Loucy (cell line): ENCODE data around the gene GRIN2A.

Source experiments
- H2AFZ ChIP-seq: fragments of 200-600 bp; sonication (generic); 2 replicates; pipeline ENCODE4 v1.6.0; 2016; ENCODE audit warnings: antibody characterized with exemption, mild to moderate bottlenecking, low read length, moderate library complexity
- H3F3A ChIP-seq: fragments of 200-600 bp; 2 replicates; pipeline ENCODE4 v1.6.0; 2016; ENCODE audit warnings: antibody characterized with exemption, low read depth, mild to moderate bottlenecking
- H3K27me3 ChIP-seq: fragments of 200-600 bp; sonication (generic); 2 replicates; pipeline ENCODE4 v1.6.1; 2014; ENCODE audit warnings: low read length, mild to moderate bottlenecking; ENCODE audit not compliant: insufficient read depth, poor library complexity, severe bottlenecking
- H3K36me3 ChIP-seq: fragments of 200-600 bp; sonication (generic); 2 replicates; pipeline ENCODE4 v1.6.1; 2016; ENCODE audit warnings: low read length; ENCODE audit not compliant: insufficient read depth
- H3K4me1 ChIP-seq: fragments of 200-600 bp; sonication (generic); 2 replicates; pipeline ENCODE4 v1.5.1; 2014; ENCODE audit warnings: low read length, mild to moderate bottlenecking; ENCODE audit not compliant: insufficient read depth, poor library complexity, severe bottlenecking
- H3K4me2 ChIP-seq: fragments of 200-600 bp; sonication (generic); 2 replicates; pipeline ENCODE4 v1.6.0; 2014; ENCODE audit warnings: antibody characterized with exemption, low read length, low read depth, mild to moderate bottlenecking; ENCODE audit not compliant: poor library complexity, severe bottlenecking
- H3K4me3 ChIP-seq: fragments of 200-600 bp; sonication (generic); 2 replicates; pipeline ENCODE4 v1.5.1; 2014; ENCODE audit warnings: low read length, mild to moderate bottlenecking, mixed read lengths; ENCODE audit not compliant: poor library complexity, severe bottlenecking
- H3K79me2 ChIP-seq: fragments of 200-600 bp; sonication (generic); 2 replicates; pipeline ENCODE4 v1.6.1; 2014; ENCODE audit warnings: low read length; ENCODE audit not compliant: insufficient read depth
- H3K9ac ChIP-seq: fragments of 200-600 bp; sonication (generic); 2 replicates; pipeline ENCODE4 v1.6.0; 2014; ENCODE audit warnings: mild to moderate bottlenecking, low read depth, low read length, moderate library complexity; ENCODE audit not compliant: poor library complexity, severe bottlenecking
- H3K9me2 ChIP-seq: fragments of 200-600 bp; sonication (generic); replicated peaks from 2 replicates; pipeline ENCODE4 v1.6.1; 2016; ENCODE audit warnings: low read depth, low read length, mixed read lengths
- H3K9me3 ChIP-seq: fragments of 200-600 bp; sonication (generic); 2 replicates; pipeline ENCODE4 v1.6.1; 2014; ENCODE audit warnings: mild to moderate bottlenecking, antibody characterized with exemption, low read length, low read depth; ENCODE audit not compliant: insufficient read depth
- H4K20me1 ChIP-seq: fragments of 200-600 bp; sonication (generic); 2 replicates; pipeline ENCODE4 v1.6.0; 2014; ENCODE audit warnings: antibody characterized with exemption, low read length, mild to moderate bottlenecking; ENCODE audit not compliant: insufficient read depth, poor library complexity, severe bottlenecking
- EZH2phosphoT487 ChIP-seq: fragments of 200-600 bp; IDR thresholded peaks from 2 replicates; pipeline ENCODE4 v1.6.1; 2018; ENCODE audit warnings: antibody characterized with exemption, mild to moderate bottlenecking, moderate library complexity, borderline replicate concordance
- TF ChIP-seq, protein P1 (sequence below): fragments of 200-600 bp; sonication (generic); conservative IDR thresholded peaks from 2 replicates; pipeline ENCODE4 v1.5.1; 2014; ENCODE audit warnings: mild to moderate bottlenecking, antibody characterized with exemption, low read length

GRIN2A gene

DNA sequence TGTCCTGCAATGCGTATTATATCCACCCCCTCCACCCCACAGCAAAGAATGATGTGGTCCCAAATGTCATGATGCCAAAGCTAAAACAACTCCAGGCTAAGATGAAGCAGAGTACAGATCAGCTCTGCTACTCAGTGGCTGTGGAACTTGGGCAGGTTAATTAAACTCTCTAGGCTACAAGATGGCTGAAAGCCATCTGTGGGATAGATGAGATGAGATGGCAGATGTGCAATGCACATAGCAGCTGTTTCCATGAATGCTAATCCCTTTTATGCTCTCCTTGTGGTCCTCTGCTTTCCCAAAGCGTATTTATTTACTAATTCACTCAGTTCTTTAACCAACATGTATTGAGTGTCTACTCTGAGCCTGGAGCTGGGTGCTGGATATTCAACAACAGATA lies 114.4 kb downstream of the GRIN2A start:
- no peaks in the 10 kb centered on the region for H3F3A ChIP-seq
- H3K9me3 ChIP-seq: no peaks in the 10 kb centered on the region
- no peaks in the 10 kb centered on the region for H3K27me3 ChIP-seq
- H3K9me2 ChIP-seq: no peaks in the 10 kb centered on the region
- no peaks in the 10 kb centered on the region for H3K79me2 ChIP-seq
- no peak overlapping the region for H3K4me3 ChIP-seq
- H3K9ac ChIP-seq: no peak overlapping the region
- H4K20me1 ChIP-seq: no peaks in the 10 kb centered on the region
- no peaks in the 10 kb centered on the region for H3K36me3 ChIP-seq
- no peaks in the 10 kb centered on the region for H3K4me1 ChIP-seq
- TF ChIP-seq, protein P1, sequence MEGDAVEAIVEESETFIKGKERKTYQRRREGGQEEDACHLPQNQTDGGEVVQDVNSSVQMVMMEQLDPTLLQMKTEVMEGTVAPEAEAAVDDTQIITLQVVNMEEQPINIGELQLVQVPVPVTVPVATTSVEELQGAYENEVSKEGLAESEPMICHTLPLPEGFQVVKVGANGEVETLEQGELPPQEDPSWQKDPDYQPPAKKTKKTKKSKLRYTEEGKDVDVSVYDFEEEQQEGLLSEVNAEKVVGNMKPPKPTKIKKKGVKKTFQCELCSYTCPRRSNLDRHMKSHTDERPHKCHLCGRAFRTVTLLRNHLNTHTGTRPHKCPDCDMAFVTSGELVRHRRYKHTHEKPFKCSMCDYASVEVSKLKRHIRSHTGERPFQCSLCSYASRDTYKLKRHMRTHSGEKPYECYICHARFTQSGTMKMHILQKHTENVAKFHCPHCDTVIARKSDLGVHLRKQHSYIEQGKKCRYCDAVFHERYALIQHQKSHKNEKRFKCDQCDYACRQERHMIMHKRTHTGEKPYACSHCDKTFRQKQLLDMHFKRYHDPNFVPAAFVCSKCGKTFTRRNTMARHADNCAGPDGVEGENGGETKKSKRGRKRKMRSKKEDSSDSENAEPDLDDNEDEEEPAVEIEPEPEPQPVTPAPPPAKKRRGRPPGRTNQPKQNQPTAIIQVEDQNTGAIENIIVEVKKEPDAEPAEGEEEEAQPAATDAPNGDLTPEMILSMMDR: no peak
- no peak for TF ChIP-seq EZH2phosphoT487
- no peak overlapping the region for H2AFZ ChIP-seq
- H3K4me2 ChIP-seq: no peak overlapping the region

DNA sequence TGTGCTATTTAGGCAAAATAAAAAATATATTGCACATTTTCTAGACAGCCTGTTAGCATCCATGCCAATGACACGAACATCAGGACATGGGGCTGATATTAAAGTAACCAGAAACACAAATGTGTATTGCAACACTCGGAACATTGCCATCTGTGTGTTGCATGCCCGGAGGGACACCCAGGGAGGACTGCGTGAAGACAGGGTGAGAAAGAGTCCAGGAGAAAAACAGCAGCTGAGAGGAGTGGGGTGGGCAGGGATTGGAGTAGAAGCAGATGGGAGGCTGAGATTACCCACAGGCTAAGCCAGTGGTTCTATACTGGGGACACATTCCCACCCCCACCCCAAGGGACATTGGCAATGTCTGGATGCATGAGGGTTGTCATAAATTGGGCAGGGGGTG lies 114.8 kb downstream of the GRIN2A start:
- TF ChIP-seq, protein P1: no peak
- TF ChIP-seq EZH2phosphoT487: no peak
- Histone ChIP-seq H3F3A (no peaks in the 10 kb centered on the region), H3K36me3 (no peaks in the 10 kb centered on the region), H3K4me2 (no peak overlapping the region), H3K4me3 (no peak overlapping the region), H2AFZ (no peak overlapping the region), H3K9me3 (no peaks in the 10 kb centered on the region), H3K79me2 (no peaks in the 10 kb centered on the region), H3K27me3 (no peaks in the 10 kb centered on the region), H3K9me2 (no peaks in the 10 kb centered on the region), H3K4me1 (no peaks in the 10 kb centered on the region), H3K9ac (no peak overlapping the region), H4K20me1 (no peaks in the 10 kb centered on the region)

DNA sequence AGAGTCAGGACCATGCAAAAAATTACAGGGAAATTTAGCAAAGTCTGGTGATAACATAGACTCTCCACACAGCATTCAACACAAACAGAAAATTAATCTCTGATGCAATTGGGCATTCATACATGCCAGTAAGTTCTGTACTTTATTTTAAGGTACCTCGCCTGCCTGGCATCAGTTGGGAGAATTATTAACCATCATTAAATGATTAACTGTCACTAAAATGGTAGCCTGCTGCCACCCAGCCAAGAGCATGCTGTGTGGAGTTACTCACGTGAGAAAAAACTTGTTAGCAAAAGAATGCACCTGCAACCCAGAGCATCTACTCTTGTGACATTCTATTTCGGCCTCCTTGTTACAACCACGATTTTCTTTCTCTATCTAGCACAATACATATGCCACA lies 117.2 kb downstream of the GRIN2A start:
- H3K4me2 ChIP-seq: no peak overlapping the region
- H3K36me3 ChIP-seq: no peaks in the 10 kb centered on the region
- H3K27me3 ChIP-seq: no peaks in the 10 kb centered on the region
- TF ChIP-seq EZH2phosphoT487: no peak
- TF ChIP-seq, protein P1: no peak
- no peak overlapping the region for H3K9ac ChIP-seq
- no peak overlapping the region for H2AFZ ChIP-seq
- no peaks in the 10 kb centered on the region for H4K20me1 ChIP-seq
- no peaks in the 10 kb centered on the region for H3K4me1 ChIP-seq
- H3K4me3 ChIP-seq: no peak overlapping the region
- no peaks in the 10 kb centered on the region for H3K79me2 ChIP-seq
- no peaks in the 10 kb centered on the region for H3K9me2 ChIP-seq
- H3F3A ChIP-seq: no peaks in the 10 kb centered on the region
- no peaks in the 10 kb centered on the region for H3K9me3 ChIP-seq
